Caco-2 (cell line): ENCODE data around the gene B3GLCT. TPM values are rescaled to one million over a fixed set of nuclear protein-coding genes. Genes with fewer than 3 reads are reported as not detected.

ENCODE experiments used
- BruUV-seq: library from RNA; stranded (reverse); fragments of 400-500 nt; replicated peaks from 2 replicates; lab custom pipeline; 2021; lab: Mats Ljungman, UMichigan
- CTCF ChIA-PET: fragments of 300-600 bp; sonication (Branson Sonifier 250); formaldehyde crosslinking; loops from one replicate; lab custom pipeline; 2022; ENCODE audit warnings: antibody characterized with exemption; lab: Charles Lee
- POLR2A ChIA-PET: fragments of 300-600 bp; sonication (Branson Sonifier 250); formaldehyde crosslinking; loops from one replicate; lab custom pipeline; 2022; ENCODE audit warnings: antibody characterized with exemption; lab: Charles Lee
- DNase-seq, 2 experiments: peaks; one replicate each; pipeline versions ENCODE4 v3.0.0 to v3.0.0-alpha.2; 2020 to 2022
- H3K27me3 ChIP-seq: replicated peaks from 2 replicates; pipeline ENCODE4 v1.6.0; 2011; ENCODE audit warnings: low read length; ENCODE audit not compliant: control insufficient read depth, insufficient read depth
- H3K36me3 ChIP-seq: 2 replicates; pipeline ENCODE4 v1.5.1; 2011; ENCODE audit warnings: low read length; ENCODE audit not compliant: control insufficient read depth, insufficient read depth
- H3K4me1 ChIP-seq: fragments of 250-450 bp; sonication (Bioruptor Pico); 2 replicates; pipeline ENCODE4 v1.5.1; 2020; ENCODE audit warnings: mild to moderate bottlenecking
- H3K4me3 ChIP-seq: 2 replicates; pipeline ENCODE4 v1.5.1; 2011; ENCODE audit warnings: low read depth, mild to moderate bottlenecking, control low read depth, low read length
- H3K9me3 ChIP-seq: fragments of 250-450 bp; sonication (Bioruptor Pico); 2 replicates; pipeline ENCODE4 v1.5.1; 2020; ENCODE audit warnings: mild to moderate bottlenecking, moderate library complexity
- H3K27ac Mint-ChIP-seq: one replicate; pipeline ENCODE4 v1.8.0; 2022; ENCODE audit warnings: mixed read lengths; ENCODE audit not compliant: unreplicated experiment
- H3K27me3 Mint-ChIP-seq: one replicate; pipeline ENCODE4 v1.8.0; 2022; ENCODE audit warnings: mixed read lengths; ENCODE audit not compliant: insufficient read depth, unreplicated experiment
- H3K36me3 Mint-ChIP-seq: one replicate; pipeline ENCODE4 v1.8.0; 2022; ENCODE audit warnings: mild to moderate bottlenecking, mixed read lengths; ENCODE audit not compliant: insufficient read depth, unreplicated experiment
- H3K4me1 Mint-ChIP-seq: one replicate; pipeline ENCODE4 v1.8.0; 2022; ENCODE audit warnings: low read depth, mixed read lengths; ENCODE audit not compliant: unreplicated experiment
- H3K4me3 Mint-ChIP-seq: one replicate; pipeline ENCODE4 v1.8.0; 2022; ENCODE audit warnings: mild to moderate bottlenecking, moderate library complexity, mixed read lengths; ENCODE audit not compliant: unreplicated experiment
- H3K9me3 Mint-ChIP-seq: one replicate; pipeline ENCODE4 v1.8.0; 2022; ENCODE audit warnings: mixed read lengths; ENCODE audit not compliant: unreplicated experiment
- intact Hi-C: fragments of 100-400 bp; cut with micrococcal nuclease; formaldehyde crosslinking; loops from one replicate; pipeline ENCODE4 v1.10.0; 2022; ENCODE audit not compliant: unreplicated experiment
- total RNA-seq: library from RNA; stranded (reverse); gene quantifications from 2 replicates; pipeline ENCODE4 v1.2.3, GENCODE V29; 2022
- TF ChIP-seq, protein P1 (sequence below), 2 experiments: fragments of 200-600 bp in 1 of 2; IDR thresholded peaks; 1 replicate in 1 of 2; 2 replicates in 1 of 2; pipeline versions ENCODE4 v1.5.1 to v1.8.0; 2011 to 2022; ENCODE audit warnings: antibody characterized with exemption in 1 of 2, control low read depth in 1 of 2, inconsistent platforms in 1 of 2, low read depth in 1 of 2, low read length in 1 of 2, mild to moderate bottlenecking in 1 of 2, moderate library complexity in 1 of 2; ENCODE audit not compliant: insufficient read depth in 1 of 2, severe bottlenecking in 1 of 2, unreplicated experiment in 1 of 2

The B3GLCT gene
- total RNA-seq, 1 experiment from 2014 or later, result 4.5 TPM

DNA sequence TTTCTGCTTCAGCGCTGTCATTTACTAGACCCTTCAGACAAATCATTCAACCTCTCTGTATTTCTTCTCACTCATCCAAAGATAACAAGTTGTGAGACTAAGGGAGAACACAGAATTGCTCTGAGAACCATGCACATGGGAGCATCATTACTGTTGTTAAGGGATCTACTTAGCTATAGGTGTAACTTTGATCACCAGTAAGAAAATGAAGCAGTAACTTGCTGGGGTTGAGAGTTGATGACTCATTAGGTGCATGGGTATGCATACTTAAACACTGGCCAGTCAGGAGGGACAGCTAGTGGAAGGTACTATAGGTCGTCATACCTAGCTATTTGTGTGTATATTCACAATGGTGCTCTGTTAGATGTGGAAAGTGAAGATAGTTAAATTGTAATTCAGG, 61.5 kb downstream of the B3GLCT start:
- Histone ChIP-seq H3K36me3 (no peaks in the 10 kb centered on the region), H3K4me1 (no peaks in the 10 kb centered on the region), H3K9me3 (peaks cover 5% of the 10 kb centered on the region), H3K4me3 (no peak overlapping the region), H3K27me3 (no peaks in the 10 kb centered on the region)
- no TSS peak for BruUV-seq
- no peaks in the 10 kb centered on the region for H3K9me3 Mint-ChIP-seq
- H3K27ac Mint-ChIP-seq, result no peak overlapping the region
- no peak for DNase-seq
- H3K4me1 Mint-ChIP-seq, result no peaks in the 10 kb centered on the region
- POLR2A ChIA-PET, result no interaction called here
- intact Hi-C loops, result no loop called here
- CTCF ChIA-PET, result no interaction called here
- H3K36me3 Mint-ChIP-seq, result no peaks in the 10 kb centered on the region
- H3K4me3 Mint-ChIP-seq, result no peak overlapping the region
- TF ChIP-seq, protein P1, sequence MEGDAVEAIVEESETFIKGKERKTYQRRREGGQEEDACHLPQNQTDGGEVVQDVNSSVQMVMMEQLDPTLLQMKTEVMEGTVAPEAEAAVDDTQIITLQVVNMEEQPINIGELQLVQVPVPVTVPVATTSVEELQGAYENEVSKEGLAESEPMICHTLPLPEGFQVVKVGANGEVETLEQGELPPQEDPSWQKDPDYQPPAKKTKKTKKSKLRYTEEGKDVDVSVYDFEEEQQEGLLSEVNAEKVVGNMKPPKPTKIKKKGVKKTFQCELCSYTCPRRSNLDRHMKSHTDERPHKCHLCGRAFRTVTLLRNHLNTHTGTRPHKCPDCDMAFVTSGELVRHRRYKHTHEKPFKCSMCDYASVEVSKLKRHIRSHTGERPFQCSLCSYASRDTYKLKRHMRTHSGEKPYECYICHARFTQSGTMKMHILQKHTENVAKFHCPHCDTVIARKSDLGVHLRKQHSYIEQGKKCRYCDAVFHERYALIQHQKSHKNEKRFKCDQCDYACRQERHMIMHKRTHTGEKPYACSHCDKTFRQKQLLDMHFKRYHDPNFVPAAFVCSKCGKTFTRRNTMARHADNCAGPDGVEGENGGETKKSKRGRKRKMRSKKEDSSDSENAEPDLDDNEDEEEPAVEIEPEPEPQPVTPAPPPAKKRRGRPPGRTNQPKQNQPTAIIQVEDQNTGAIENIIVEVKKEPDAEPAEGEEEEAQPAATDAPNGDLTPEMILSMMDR (IDR thresholded peaks at IDR 0.05; ENCODE audit: insufficient read depth in 1 of 2, low read depth in 1 of 2, low read length in 1 of 2, severe bottlenecking in 1 of 2, unreplicated experiment in 1 of 2), result no peak
- H3K27me3 Mint-ChIP-seq, result no peaks in the 10 kb centered on the region

DNA sequence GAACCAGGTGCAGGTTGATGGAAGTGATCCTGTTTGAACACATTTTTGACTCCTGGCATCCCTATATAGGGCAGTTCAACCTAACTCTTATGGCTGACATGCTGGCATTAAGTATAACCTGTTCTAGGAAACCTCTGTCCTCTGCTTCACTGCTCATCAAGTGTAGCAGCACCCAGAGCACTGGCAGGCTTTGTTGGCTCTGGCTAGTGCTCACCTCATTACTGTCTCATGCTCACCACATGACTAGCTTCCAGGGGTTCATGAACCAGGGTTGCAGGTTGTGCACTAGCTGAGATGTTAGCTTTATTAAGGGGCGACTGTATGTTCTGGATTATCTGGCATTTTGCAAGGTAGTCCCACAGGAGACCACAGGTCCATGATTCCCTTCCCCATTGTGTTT, 63.6 kb downstream of the B3GLCT start:
- intact Hi-C loops, result no loop called here
- TF ChIP-seq, protein P1 (IDR thresholded peaks at IDR 0.05; ENCODE audit: insufficient read depth in 1 of 2, low read depth in 1 of 2, low read length in 1 of 2, severe bottlenecking in 1 of 2, unreplicated experiment in 1 of 2), result no peak
- Mint-ChIP-seq H3K9me3 (no peaks in the 10 kb centered on the region), H3K4me1 (no peaks in the 10 kb centered on the region), H3K27me3 (no peaks in the 10 kb centered on the region), H3K4me3 (no peak overlapping the region), H3K27ac (no peak overlapping the region), H3K36me3 (no peaks in the 10 kb centered on the region)
- Histone ChIP-seq H3K4me3 (no peak overlapping the region), H3K4me1 (no peaks in the 10 kb centered on the region), H3K36me3 (no peaks in the 10 kb centered on the region), H3K27me3 (no peaks in the 10 kb centered on the region), H3K9me3 (peaks cover 5% of the 10 kb centered on the region; the same call in 1 of the 2 replicates)
- ChIA-PET CTCF (no interaction called here), POLR2A (no interaction called here)
- no peak for DNase-seq
- no TSS peak for BruUV-seq

DNA sequence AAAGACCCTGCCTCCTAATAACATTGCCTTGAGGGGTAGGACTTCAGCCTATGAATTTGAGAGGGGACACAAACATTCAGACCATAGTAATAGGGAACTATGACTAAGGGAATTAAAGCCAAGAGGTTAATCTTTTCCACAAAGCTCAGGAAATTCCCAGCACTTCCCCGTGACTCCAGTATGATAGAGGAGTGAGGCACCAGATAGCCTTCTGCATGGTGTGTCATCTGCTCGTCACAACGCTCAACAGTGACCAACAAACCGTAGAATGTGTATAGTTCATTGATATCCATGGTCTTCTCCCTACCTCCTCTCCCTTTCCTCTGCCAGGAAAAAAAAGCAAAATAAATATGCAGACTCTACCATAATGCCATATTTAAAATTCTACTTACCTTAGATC, 64.4 kb downstream of the B3GLCT start:
- no peaks in the 10 kb centered on the region for H3K27me3 Mint-ChIP-seq
- Histone ChIP-seq H3K4me3 (no peak overlapping the region), H3K9me3 (no peaks in the 10 kb centered on the region), H3K4me1 (no peaks in the 10 kb centered on the region), H3K27me3 (no peaks in the 10 kb centered on the region), H3K36me3 (no peaks in the 10 kb centered on the region)
- no TSS peak for BruUV-seq
- H3K4me1 Mint-ChIP-seq, result no peaks in the 10 kb centered on the region
- no peaks in the 10 kb centered on the region for H3K9me3 Mint-ChIP-seq
- POLR2A ChIA-PET, result no interaction called here
- CTCF ChIA-PET, result no interaction called here
- H3K36me3 Mint-ChIP-seq, result no peaks in the 10 kb centered on the region
- H3K4me3 Mint-ChIP-seq, result no peak overlapping the region
- TF ChIP-seq, protein P1 (IDR thresholded peaks at IDR 0.05; ENCODE audit: insufficient read depth in 1 of 2, low read depth in 1 of 2, low read length in 1 of 2, severe bottlenecking in 1 of 2, unreplicated experiment in 1 of 2), result no peak
- no peak overlapping the region for H3K27ac Mint-ChIP-seq
- intact Hi-C loops, result no loop called here
- DNase-seq, result no peak
